Stimulated activated CD8-positive, alpha-beta memory T cell treated with anti-CD3 and anti-CD28 coated beads, Interleukin-15, amount 100 ng/mL, for 4 hours (primary cell): ENCODE results near the gene NDUFAF2.
"Not testable (repeated sequence)": the region's sequence is repeated elsewhere in the genome, so short reads cannot be mapped to it uniquely, and the experiment has no call there.

Source experiments
- DNase-seq, 2 donors: peaks; one replicate each; pipeline ENCODE4 v3.0.0-alpha.2; 2020; ENCODE audit warnings: low read depth in 2 of 2

The NDUFAF2 gene

GRCh38 chr5:61050292-61050691 lies 105.3 kb downstream of the NDUFAF2 start:
- no peak for DNase-seq

- no peak for DNase-seq
Observed at GRCh38 chr5:61051267-61051666, 106.3 kb downstream of the NDUFAF2 start.

- no peak for DNase-seq
Observed at GRCh38 chr5:61052882-61053281, 107.9 kb downstream of the NDUFAF2 start.

DNA sequence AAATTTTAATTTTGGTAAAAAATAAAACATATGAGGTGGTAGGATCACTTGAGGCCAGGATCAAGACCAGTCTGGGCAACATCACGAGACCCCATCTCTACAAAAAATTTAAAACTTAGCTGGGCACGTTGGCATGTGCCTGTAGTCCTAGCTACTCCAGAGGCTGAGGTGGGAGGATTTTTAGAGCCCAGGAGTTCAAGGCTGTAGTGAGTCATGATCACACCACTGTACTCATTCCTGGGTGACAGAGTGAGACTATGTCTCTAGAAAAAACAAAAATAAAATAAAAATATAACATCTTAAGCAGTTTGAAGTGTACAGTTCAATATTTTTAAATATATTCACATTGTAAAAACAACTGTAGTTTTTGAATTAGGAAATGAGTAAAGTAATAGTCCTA lies 108.9 kb downstream of the NDUFAF2 start:
- DNase-seq: no peak

GRCh38 chr5:61055434-61056006 lies 110.5 kb downstream of the NDUFAF2 start:
- DNase-seq: no peak

GRCh38 chr5:61059499-61059898 lies 114.5 kb downstream of the NDUFAF2 start:
- DNase-seq: no peak

DNA sequence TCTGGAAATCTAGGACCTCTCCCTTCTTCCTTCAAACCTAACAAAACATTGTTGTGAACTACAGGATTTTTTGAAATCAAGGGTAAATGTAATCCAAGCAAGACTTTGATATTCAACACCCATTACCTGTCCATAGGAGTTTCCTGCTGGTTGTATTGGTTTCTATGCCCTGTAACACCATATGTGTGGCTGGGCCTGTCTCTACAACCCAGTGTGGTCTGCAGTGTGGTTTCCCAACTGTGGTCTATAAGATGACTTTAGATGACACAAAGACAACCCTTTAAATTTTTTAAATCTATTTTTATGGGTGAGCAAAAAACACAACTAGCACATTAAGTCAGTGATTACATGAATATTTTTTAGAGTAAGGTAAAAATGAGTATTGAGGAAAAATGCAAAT lies 124.1 kb downstream of the NDUFAF2 start:
- DNase-seq: no peak

- DNase-seq: no peak
Observed at GRCh38 chr5:61071526-61071925, 126.5 kb downstream of the NDUFAF2 start.

GRCh38 chr5:61076626-61077025 lies 131.6 kb downstream of the NDUFAF2 start:
- DNase-seq: no peak

DNA sequence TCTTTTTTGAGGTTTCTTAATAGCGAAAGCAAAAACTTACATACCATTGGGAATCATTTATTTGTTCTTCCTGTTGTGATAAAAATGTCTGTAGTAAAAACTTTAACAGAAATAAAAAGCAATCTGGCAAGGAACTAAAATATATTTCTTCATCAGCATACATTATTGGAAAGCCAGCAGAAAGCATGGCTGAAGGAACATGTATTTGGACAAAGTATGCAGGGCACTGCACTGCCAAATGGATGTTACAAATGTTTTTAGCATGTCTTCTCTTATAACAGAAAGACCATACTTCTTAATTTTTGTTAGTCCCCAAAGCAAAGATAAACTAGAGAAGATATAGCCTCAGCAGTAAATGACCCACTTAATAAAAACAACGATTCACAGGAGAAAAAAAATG lies 136.7 kb downstream of the NDUFAF2 start:
- no peak for DNase-seq

DNA sequence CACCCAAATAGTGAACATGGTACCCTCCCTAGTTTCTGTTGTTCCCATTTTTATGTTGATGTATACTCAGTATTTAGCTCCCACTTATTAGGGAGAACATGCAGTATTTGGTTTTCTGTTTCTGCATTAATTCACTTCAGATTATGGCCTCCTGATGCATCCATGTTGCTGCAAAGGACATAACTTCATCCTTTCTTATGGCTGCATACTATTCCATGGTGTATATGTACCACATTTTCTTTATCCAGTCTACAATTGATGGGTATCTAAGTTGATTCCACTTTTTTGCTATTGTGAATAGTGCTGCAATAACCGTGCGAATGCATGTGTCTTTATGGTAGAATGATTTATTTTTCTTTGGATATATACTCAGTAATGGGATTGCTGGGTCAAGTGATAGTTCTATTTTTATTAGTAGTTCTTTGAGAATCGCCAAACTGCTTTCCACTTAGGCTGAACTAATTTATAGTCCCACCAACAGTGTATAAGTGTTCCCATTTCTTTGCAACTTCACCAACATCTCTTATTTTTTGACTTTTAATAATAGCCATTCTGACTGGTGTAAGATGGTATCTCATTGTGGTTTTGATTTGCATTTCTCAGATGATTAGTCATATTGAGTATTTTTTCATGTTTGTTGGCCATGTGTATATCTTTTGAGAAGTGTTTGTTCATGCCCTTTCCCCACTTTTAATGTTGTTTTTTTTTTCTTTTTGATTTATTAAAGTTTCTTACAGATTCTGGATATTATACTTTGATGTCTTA lies 137.7 kb downstream of the NDUFAF2 start:
- DNase-seq: no peak

DNA sequence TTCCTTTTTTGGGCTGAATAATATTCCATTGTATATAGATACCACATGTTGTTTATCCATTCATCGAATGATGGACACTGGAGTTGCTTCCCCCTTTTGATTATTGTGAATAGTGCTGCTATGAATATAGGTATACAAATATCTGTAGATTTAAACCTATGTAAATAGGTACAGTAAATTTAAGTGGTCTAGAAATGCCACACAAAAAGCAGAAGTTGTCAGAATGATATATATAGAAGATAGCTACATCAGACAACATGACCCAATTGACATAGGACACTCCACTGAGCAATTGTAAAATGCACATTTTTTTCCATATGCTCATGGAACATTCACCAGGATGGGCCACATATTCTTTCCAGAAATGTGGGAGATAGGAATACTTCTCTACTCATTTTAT lies 139.7 kb downstream of the NDUFAF2 start:
- DNase-seq: no peak

- no peak for DNase-seq
Observed at GRCh38 chr5:61085885-61086284, 140.9 kb downstream of the NDUFAF2 start.

DNA sequence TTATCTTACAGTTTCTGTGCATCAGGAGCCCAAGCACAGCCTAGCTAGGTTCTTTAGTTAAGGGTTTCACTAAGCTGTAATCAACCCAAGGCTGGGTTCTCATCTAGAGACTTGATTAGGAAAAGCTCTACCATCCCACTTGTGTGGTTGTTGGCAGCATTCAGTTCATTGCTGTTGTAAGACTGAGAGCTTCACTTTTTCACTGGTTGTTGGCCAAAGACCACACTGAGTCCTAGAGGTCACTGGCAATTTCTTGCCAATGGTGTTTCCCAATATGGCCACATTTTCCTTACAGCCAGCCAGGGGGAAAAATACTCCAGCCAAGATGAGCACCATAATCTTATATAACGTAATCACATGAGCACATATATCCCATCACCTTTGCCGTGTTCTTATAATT lies 142.9 kb downstream of the NDUFAF2 start:
- DNase-seq: no peak

DNA sequence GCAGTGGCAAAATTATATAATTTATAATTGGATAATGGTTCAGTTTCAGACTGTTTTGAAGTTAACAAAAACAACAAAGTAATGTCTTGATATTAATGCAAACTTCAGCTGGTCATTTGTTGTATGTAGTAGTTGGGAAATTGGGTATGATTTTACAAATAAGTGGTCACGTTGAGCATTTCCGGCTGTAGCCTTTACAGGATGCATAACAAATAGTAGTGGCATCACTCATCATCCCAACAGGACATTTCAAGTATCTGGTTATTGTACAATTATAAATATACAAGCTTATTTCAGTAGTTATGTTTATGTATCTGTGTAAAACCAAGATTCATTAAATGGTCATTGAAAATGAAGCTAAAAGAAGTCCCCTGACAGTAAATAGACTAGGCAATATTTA lies 144.3 kb downstream of the NDUFAF2 start:
- no peak for DNase-seq

DNA sequence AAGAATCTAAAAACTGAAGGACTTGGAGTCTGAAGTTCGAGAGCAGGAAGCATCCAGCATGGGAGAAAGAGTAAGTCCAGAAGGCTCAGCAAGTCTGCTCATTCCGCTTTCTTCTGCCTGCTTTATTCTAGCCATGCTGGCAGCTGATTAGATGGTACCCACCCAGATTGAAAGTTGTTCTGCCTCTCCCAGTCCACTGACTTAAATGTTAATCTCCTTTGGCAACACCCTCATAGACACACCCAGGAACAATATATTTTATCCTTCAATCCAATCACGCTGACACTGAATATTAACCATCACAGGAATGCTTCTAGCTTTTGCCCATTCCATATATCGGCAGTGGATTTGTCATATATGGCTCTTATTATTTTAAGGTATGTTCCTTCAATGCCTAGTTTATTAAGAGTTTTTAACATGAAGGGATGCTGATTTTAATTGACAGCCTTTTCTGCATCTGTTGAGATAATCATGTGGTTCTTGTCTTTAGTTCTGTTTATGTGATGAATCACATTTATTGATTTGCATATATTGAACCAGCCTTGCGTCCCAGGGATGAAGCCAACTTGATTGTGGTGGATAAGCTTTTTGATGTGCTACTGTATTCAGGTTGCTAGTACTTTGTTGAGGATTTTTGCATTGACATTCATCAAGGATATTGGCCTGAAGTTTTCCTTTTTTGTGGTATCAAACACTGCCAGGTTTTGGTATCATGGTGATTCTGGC lies 148.2 kb downstream of the NDUFAF2 start:
- not testable (repeated sequence) for DNase-seq

- no peak for DNase-seq
Observed at GRCh38 chr5:61097465-61097864, 152.5 kb downstream of the NDUFAF2 start.

- no peak for DNase-seq
Observed at GRCh38 chr5:61098251-61098995, 153.4 kb downstream of the NDUFAF2 start.

- DNase-seq: no peak
Observed at GRCh38 chr5:61100437-61100836, 155.4 kb downstream of the NDUFAF2 start.

DNA sequence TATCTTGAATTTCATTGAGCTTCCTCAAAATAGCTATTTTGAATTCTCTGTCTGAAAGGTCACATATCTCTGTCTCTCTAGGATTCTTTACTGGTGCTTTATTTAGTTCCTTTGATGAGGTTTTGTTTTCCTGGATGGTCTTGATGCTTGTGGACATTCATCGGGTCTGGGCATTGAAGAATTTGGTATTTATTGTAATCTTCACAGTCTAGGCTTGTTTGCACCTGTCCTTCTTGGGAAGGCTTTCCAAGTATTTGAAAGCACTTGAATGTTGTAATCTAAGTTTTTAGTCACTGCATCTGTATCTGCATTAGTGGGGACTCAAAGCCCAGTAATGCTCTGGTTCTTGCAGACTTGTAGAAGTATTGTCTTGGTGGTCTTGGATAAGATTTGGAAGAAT lies 169.4 kb downstream of the NDUFAF2 start:
- DNase-seq: no peak

DNA sequence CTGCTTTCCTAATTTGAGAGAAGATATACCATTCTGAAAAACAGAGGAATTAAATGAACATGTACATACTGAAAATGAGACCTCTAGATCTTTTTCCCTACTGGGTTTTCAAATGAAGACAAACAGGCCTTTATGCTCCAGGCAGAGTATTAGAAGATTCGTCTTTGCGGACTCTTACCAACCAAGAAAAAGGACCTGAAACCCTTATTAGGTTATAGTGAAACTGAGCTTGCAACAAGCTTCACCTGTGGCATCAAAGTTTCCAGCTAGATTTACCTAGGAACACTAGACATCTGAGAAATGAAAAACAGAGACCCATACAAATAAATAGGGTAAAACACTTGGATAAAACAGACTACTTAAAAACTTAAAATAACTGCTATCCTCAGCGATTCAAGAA lies 171.0 kb downstream of the NDUFAF2 start:
- no peak for DNase-seq

DNA sequence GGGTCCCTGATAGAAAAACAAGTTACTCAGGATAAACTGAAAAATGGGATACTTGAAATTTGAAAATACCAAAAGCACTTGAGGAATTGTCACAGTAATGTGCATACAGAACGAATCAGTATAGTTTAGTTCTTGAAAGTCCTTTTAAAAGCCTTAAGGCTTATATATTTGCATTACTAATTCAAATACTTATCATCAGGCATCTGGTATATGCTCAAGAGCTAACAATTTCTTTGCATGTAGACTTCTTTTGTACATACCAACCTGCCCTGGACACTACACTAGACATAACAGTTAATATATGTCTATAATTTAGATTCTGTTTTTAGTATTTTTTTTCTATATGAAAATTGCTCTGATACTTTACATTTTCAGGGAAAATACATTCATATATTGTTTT lies 174.1 kb downstream of the NDUFAF2 start:
- DNase-seq: no peak
